ENCODE results near the gene ROR1.

Gene ROR1

DNA sequence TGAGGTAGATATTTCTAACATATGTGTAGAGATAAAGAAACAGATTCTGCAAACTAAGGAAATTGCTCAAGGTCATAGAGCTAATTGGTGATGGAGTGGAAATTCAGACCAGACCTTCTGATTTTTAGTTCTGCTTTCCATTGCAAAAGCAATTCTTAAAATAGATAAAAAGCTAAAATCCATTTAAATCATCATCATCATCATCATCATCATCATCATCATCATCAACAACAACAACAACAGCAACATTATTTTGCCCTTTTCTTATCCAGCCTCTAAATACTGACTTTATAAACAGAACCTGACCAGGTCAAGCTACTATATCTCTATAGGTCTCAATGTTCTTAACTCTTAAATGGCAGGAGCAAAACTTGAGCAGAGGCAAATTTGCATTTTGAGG, 14.0 kb upstream of the ROR1 start:
- Histone ChIP-seq H3K9me3 (replicated peaks; ENCODE audit: insufficient read depth, low read length) (no peaks in the 10 kb centered on the region), H3K9me2 (replicated peaks; ENCODE audit: insufficient read depth, low read length) (no peaks in the 10 kb centered on the region), H4K20me1 (ENCODE audit: insufficient read depth, low read length) (no peaks in the 10 kb centered on the region), H3K4me1 (ENCODE audit: low read length) (no peaks in the 10 kb centered on the region), H3K27ac (ENCODE audit: low read length) (no peak overlapping the region), H3K4me2 (ENCODE audit: low read depth, low read length) (no peak overlapping the region), H3K9ac (ENCODE audit: low read length) (no peak overlapping the region), H3F3A (ENCODE audit: insufficient read depth, low read length) (no peaks in the 10 kb centered on the region), H2AFZ (ENCODE audit: low read length) (no peak overlapping the region), H3K4me3 (ENCODE audit: low read length) (no peak overlapping the region), H3K36me3 (replicated peaks; ENCODE audit: insufficient read depth, low read length) (no peaks in the 10 kb centered on the region), H3K27me3 (replicated peaks; ENCODE audit: insufficient read depth, low read length) (no peaks in the 10 kb centered on the region), H3K79me2 (ENCODE audit: low read length) (no peaks in the 10 kb centered on the region)
- DNase-seq: no peak
- TF ChIP-seq, protein P1, sequence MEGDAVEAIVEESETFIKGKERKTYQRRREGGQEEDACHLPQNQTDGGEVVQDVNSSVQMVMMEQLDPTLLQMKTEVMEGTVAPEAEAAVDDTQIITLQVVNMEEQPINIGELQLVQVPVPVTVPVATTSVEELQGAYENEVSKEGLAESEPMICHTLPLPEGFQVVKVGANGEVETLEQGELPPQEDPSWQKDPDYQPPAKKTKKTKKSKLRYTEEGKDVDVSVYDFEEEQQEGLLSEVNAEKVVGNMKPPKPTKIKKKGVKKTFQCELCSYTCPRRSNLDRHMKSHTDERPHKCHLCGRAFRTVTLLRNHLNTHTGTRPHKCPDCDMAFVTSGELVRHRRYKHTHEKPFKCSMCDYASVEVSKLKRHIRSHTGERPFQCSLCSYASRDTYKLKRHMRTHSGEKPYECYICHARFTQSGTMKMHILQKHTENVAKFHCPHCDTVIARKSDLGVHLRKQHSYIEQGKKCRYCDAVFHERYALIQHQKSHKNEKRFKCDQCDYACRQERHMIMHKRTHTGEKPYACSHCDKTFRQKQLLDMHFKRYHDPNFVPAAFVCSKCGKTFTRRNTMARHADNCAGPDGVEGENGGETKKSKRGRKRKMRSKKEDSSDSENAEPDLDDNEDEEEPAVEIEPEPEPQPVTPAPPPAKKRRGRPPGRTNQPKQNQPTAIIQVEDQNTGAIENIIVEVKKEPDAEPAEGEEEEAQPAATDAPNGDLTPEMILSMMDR (IDR thresholded peaks at IDR 0.05; ENCODE audit: low read length): no peak
- no peak for TF ChIP-seq EZH2phosphoT487 (IDR thresholded peaks at IDR 0.05; ENCODE audit: low read length)
- no peak for TF ChIP-seq EZH2 (optimal IDR thresholded peaks at IDR 0.05; ENCODE audit: low read depth, low read length)

- H3K9ac ChIP-seq (ENCODE audit: low read length): no peak overlapping the region
- H3K27me3 ChIP-seq (replicated peaks; ENCODE audit: insufficient read depth, low read length): no peaks in the 10 kb centered on the region; the same call in 1 of the 2 replicates
- no peak overlapping the region for H3K27ac ChIP-seq (ENCODE audit: low read length)
- no peaks in the 10 kb centered on the region for H3K9me2 ChIP-seq (replicated peaks; ENCODE audit: insufficient read depth, low read length)
- no peaks in the 10 kb centered on the region for H4K20me1 ChIP-seq (ENCODE audit: insufficient read depth, low read length)
- no peaks in the 10 kb centered on the region for H3K9me3 ChIP-seq (replicated peaks; ENCODE audit: insufficient read depth, low read length)
- TF ChIP-seq, protein P1 (IDR thresholded peaks at IDR 0.05; ENCODE audit: low read length): no peak
- TF ChIP-seq EZH2phosphoT487 (IDR thresholded peaks at IDR 0.05; ENCODE audit: low read length) (no peak), EZH2 (optimal IDR thresholded peaks at IDR 0.05; ENCODE audit: low read depth, low read length) (no peak)
- peaks cover 8% of the 10 kb centered on the region for H3K4me1 ChIP-seq (ENCODE audit: low read length)
- no peaks in the 10 kb centered on the region for H3K79me2 ChIP-seq (ENCODE audit: low read length)
- no peak overlapping the region for H2AFZ ChIP-seq (ENCODE audit: low read length)
- no peak for DNase-seq
- H3K4me2 ChIP-seq (ENCODE audit: low read depth, low read length): no peak overlapping the region
- no peaks in the 10 kb centered on the region for H3F3A ChIP-seq (ENCODE audit: insufficient read depth, low read length)
- H3K36me3 ChIP-seq (replicated peaks; ENCODE audit: insufficient read depth, low read length): no peaks in the 10 kb centered on the region
- H3K4me3 ChIP-seq (ENCODE audit: low read length): no peak overlapping the region
These were observed 3.4 kb upstream of the ROR1 start for GRCh38 chr1:63770381-63770780.

GRCh38 chr1:63772201-63772600, 1.6 kb upstream of the ROR1 start:
- H4K20me1 ChIP-seq (ENCODE audit: insufficient read depth, low read length): no peaks in the 10 kb centered on the region
- DNase-seq: no peak
- no peak overlapping the region for H3K27ac ChIP-seq (ENCODE audit: low read length)
- H3K9ac ChIP-seq (ENCODE audit: low read length): no peak overlapping the region
- H3K36me3 ChIP-seq (replicated peaks; ENCODE audit: insufficient read depth, low read length): no peaks in the 10 kb centered on the region
- H3K9me2 ChIP-seq (replicated peaks; ENCODE audit: insufficient read depth, low read length): no peaks in the 10 kb centered on the region
- H2AFZ ChIP-seq (ENCODE audit: low read length): no peak overlapping the region
- H3F3A ChIP-seq (ENCODE audit: insufficient read depth, low read length): no peaks in the 10 kb centered on the region
- no peaks in the 10 kb centered on the region; the same call in 1 of the 2 replicates for H3K27me3 ChIP-seq (replicated peaks; ENCODE audit: insufficient read depth, low read length)
- no peak overlapping the region for H3K4me2 ChIP-seq (ENCODE audit: low read depth, low read length)
- H3K4me1 ChIP-seq (ENCODE audit: low read length): peaks cover 8% of the 10 kb centered on the region
- no peak overlapping the region for H3K4me3 ChIP-seq (ENCODE audit: low read length)
- no peaks in the 10 kb centered on the region for H3K9me3 ChIP-seq (replicated peaks; ENCODE audit: insufficient read depth, low read length)
- H3K79me2 ChIP-seq (ENCODE audit: low read length): no peaks in the 10 kb centered on the region
- TF ChIP-seq, protein P1 (IDR thresholded peaks at IDR 0.05; ENCODE audit: low read length): no peak
